ENCODE measurements around the gene FBXW8.

The FBXW8 gene

GRCh38 chr12:116887897-116888296, 22.9 kb upstream of the FBXW8 start:
- DNase-seq, result no peak

- no peak for DNase-seq
Measured at GRCh38 chr12:116890330-116890729, 20.4 kb upstream of the FBXW8 start.

GRCh38 chr12:116891019-116891418, 19.7 kb upstream of the FBXW8 start:
- DNase-seq, result no peak

- peak; percentile 39 for DNase-seq
Measured at GRCh38 chr12:116892349-116893140, 18.2 kb upstream of the FBXW8 start.

- no peak for DNase-seq
Measured at GRCh38 chr12:116894913-116895312, 15.8 kb upstream of the FBXW8 start.

GRCh38 chr12:116896411-116896924, 14.3 kb upstream of the FBXW8 start:
- DNase-seq, result no peak

GRCh38 chr12:116897476-116897875, 13.3 kb upstream of the FBXW8 start:
- no peak for DNase-seq

GRCh38 chr12:116898669-116899068, 12.1 kb upstream of the FBXW8 start:
- DNase-seq, result no peak

GRCh38 chr12:116901612-116902011, 9.1 kb upstream of the FBXW8 start:
- no peak for DNase-seq

GRCh38 chr12:116903818-116904217, 6.9 kb upstream of the FBXW8 start:
- no peak for DNase-seq

- no peak for DNase-seq
Measured at GRCh38 chr12:116906285-116906684, 4.5 kb upstream of the FBXW8 start.

GRCh38 chr12:116910280-116910644, 488 bp upstream of the FBXW8 start:
- no peak for DNase-seq

GRCh38 chr12:116915326-116915725, 4.6 kb downstream of the FBXW8 start:
- DNase-seq, result no peak

GRCh38 chr12:116916122-116916521, 5.4 kb downstream of the FBXW8 start:
- no peak for DNase-seq

GRCh38 chr12:116916714-116917114, 6.0 kb downstream of the FBXW8 start:
- no peak for DNase-seq

GRCh38 chr12:116918464-116918863, 7.7 kb downstream of the FBXW8 start:
- DNase-seq, result no peak

- DNase-seq, result no peak
Measured at GRCh38 chr12:116919247-116919661, 8.5 kb downstream of the FBXW8 start.

- DNase-seq, result no peak
Measured at GRCh38 chr12:116919706-116920485, 9.1 kb downstream of the FBXW8 start.

GRCh38 chr12:116920939-116921338, 10.2 kb downstream of the FBXW8 start:
- no peak for DNase-seq

- no peak for DNase-seq
Measured at GRCh38 chr12:116922194-116922897, 11.6 kb downstream of the FBXW8 start.

- DNase-seq, result no peak
Measured at GRCh38 chr12:116924558-116925453, 14.1 kb downstream of the FBXW8 start.

Measured in NCI-H1694 (cell line).